Erythroblast (primary cell): ENCODE data around the gene CDKAL1.

Experiments used
- DNase-seq, 2 experiments: peaks; one replicate each; lab custom pipeline; 2025; lab: John Stamatoyannopoulos, UW
- GATA1 ChIP-seq: IDR thresholded peaks from 2 replicates; pipeline ENCODE4 v1.6.1; 2011; ENCODE audit warnings: low read depth, mild to moderate bottlenecking, control low read depth, low read length, moderate library complexity
- POLR2A ChIP-seq: IDR thresholded peaks from 2 replicates; pipeline ENCODE4 v1.6.1; 2011; ENCODE audit warnings: mild to moderate bottlenecking, low read length

CDKAL1 gene

DNA sequence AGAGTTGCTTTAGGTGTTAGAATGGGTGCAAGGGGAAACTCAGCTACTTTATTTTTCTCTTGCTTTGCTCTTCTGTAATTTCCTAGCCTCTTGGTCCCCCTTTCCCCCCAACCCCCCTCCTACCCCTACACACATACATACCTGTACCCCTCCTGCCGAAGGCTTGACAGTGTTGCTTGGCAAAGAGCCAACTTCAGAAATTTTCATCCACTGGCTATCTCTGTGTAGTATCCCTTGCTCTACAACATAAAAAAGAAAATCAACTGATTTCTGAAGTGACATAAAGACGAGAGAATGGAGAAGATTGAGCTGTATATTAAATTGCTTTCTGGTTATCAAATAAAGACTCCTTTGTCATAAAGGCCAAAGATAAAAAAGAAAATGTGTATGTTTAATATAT, 561.2 kb downstream of the CDKAL1 start:
- TF ChIP-seq POLR2A, result no peak
- no peak for TF ChIP-seq GATA1
- no peak for DNase-seq

- DNase-seq, result no peak
- TF ChIP-seq POLR2A (no peak), GATA1 (no peak)
These were observed 563.9 kb downstream of the CDKAL1 start for GRCh38 chr6:21098134-21098533.

- TF ChIP-seq POLR2A (no peak), GATA1 (no peak)
- DNase-seq, result no peak
These were observed 564.5 kb downstream of the CDKAL1 start for GRCh38 chr6:21098744-21099143.

DNA sequence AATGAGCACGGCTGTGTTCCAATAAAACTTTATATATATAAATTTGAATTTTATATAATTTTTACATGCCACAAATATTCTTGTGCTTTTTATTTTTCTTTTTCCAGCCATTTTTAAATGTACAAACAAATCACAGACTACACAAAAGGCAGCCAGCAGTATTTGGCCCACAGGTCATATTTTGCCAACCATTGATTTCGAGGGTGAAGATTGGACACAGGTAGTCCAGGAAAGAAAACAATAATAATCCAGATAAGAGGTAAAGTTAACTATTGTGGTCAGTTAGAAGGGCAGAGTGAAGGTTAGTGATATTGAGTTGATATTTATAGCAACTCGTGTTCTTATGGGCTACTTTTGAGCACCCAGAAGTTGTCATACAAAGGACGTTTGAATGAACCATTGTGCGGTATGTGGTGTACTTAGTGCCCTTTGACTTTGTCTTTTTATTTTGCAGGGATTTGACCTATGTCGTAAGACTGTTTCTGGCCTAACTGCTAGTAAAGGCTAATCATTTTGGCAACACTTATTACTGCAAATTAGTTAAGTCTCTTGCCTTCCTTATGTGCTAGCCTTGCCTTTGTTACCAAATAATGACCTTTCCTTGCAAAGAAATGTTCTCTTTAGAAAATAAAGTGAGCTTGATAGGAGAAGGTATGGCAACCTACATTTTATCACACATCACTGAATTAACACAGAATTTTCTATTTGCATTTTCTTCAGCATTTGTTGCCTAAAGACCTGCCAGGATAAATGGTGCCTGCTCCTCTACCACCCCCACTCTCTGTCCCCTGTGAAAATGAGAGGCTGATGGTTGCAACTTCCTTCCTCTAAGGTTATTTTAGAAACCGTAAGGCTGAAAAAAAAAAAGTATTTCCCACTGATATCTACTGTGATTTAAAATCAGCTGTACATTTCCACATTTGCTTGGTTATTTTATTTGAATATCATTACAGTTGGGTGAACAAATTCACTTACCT, 565.4 kb downstream of the CDKAL1 start:
- TF ChIP-seq POLR2A (no peak), GATA1 (no peak)

DNA sequence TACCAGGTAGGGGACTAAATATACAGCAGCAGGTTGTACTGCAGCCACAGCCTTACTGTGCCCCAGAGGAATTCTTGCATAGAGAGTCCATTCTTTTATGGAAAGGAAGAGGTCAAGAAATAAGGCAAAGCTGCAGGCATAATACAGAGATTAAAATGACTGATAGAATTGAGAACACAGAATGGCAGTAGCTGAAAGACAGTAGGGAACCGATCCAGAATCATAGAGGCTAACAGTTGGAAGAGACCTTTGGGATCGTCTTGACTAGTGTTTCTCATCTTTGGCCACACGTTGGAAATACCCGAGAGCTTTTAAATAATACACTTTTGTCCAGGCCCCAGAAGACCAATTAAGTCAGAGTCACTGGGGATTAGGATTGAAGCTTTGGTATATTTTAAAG, 566.7 kb downstream of the CDKAL1 start:
- TF ChIP-seq GATA1 (no peak), POLR2A (no peak)
- no peak for DNase-seq

More for the DNA sequence above, 565.4 kb downstream of the CDKAL1 start:
- DNase-seq, result no peak

DNA sequence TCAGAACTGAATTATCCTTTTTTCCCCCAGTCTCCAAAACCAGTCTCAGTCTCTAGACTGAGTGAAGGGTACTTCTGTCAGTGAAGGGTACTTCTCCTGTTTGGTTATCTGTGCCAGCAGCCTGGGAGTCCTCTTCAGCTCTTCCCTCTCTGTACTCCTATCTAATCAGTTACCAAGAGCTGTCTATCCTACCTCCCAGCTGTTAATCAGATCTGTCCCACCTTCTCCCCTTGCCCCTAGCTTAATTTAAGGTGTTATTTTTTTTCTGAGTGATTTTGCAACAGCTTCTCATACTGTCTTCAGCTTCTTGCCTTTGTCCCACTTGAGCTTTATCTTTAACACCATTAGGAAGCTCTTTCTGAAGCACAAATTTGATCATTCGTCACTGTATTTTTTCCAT, 567.4 kb downstream of the CDKAL1 start:
- TF ChIP-seq GATA1 (no peak), POLR2A (no peak)
- DNase-seq, result peak; percentile 59 to 92

DNA sequence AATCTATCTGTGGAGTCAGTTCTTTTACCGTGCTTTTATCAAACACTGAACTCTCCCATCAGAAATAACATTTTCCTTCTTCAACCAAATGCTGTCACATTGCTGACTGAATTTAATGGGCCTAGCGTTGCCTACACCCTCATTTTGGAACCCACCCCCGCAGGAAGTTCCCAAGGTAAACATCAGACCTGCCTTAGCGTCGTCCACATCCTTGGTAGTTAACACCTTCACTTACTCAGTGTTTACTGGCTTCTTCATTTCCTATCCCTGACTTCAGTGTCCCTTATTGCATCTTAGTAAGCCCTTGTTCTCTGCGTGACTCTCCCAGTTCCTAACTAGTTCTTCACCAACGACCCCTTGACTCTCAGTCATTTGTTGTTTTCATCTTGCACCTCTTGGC, 567.9 kb downstream of the CDKAL1 start:
- TF ChIP-seq GATA1 (no peak), POLR2A (no peak)
- no peak for DNase-seq

DNA sequence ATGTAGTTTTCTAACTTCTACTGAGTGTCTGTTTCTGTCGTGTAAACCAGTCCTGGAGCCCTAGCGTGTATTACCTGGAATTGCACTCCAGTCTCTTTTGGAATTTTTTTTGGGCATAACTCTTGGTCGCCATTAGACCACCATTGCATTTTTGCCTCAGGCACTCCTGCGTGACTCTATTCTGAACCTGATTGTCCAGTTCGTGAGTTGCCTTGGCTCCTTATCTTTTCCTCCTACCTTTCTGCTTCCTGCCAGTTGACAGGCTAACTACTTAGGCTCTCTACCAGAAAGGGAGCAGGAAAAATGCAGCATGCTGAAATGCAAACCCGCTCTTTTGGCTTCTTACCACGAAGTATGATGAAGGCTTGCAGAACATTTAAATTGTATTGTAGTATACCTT, 568.4 kb downstream of the CDKAL1 start:
- DNase-seq, result no peak
- no peak for TF ChIP-seq POLR2A

GRCh38 chr6:21103626-21104224, 569.5 kb downstream of the CDKAL1 start:
- no peak for DNase-seq
- TF ChIP-seq POLR2A, result no peak
- no peak for TF ChIP-seq GATA1

- TF ChIP-seq GATA1 (no peak), POLR2A (no peak)
- no peak for DNase-seq
These were observed 570.0 kb downstream of the CDKAL1 start for GRCh38 chr6:21104288-21104687.

DNA sequence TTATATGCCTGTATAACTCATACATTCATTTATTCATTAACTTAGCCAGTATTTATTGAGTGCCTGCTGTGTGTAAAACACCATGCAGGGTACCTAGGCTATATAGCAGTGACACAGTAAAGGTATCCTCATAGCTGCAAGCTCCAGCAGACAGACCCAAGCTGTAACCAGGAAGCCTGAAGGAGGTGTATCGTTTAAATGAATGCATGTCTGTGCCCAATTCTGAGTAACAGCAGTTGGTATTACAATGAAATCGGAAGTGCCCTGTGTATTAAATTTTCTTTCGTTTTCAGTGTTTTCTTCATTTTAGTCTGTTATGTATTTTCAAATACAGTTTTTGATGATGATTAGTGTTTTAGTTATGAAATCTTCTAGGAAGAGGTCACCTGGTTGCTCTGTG, 573.5 kb downstream of the CDKAL1 start:
- TF ChIP-seq GATA1 (no peak), POLR2A (no peak)
- DNase-seq, result no peak

GRCh38 chr6:21109391-21110178, 575.3 kb downstream of the CDKAL1 start:
- no peak for TF ChIP-seq POLR2A
- no peak for TF ChIP-seq GATA1
- peak; percentile 11 to 62 for DNase-seq

- no peak for DNase-seq
- TF ChIP-seq GATA1 (no peak), POLR2A (no peak)
These were observed 576.4 kb downstream of the CDKAL1 start for GRCh38 chr6:21110684-21111083.
